Activated CD8-positive, alpha-beta memory T cell treated with anti-CD3 and anti-CD28 coated beads, Interleukin-2, amount 50 U/mL, for 1 hour (primary cell): ENCODE measurements around the gene DAZL.

ENCODE experiments used
- DNase-seq: peaks from one replicate; pipeline ENCODE4 v3.0.0-alpha.2; 2020; ENCODE audit errors: extremely low read depth

The DAZL gene

DNA sequence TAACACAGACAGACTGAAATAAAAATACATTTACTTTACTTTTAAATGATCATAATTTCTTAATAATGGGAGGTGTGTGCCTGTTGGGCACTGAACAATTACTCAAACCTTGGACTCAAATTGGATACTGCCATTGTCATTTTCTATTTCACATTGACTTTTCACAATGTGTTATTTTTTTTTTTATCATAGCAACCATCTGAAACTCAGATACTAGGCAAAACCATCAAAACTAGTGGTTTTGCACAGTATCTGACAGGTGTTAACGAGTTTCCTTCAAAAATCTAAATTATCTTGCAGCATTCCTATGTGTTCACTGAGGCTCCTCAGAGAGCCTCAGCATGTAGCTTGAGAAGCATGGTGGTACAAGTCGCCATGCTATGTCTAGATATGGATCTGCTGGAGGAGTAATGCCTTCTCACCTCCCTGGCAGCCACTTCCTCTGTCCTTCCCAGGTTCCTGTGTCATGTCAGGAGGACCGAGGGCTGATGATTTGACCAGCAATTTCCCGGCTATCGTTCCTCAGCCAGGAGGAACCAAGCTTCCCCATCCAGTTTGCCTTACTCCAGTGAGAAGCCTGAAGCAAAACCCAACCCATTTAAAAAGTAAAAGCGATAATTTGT, 61.9 kb downstream of the DAZL start:
- no peak for DNase-seq

DNA sequence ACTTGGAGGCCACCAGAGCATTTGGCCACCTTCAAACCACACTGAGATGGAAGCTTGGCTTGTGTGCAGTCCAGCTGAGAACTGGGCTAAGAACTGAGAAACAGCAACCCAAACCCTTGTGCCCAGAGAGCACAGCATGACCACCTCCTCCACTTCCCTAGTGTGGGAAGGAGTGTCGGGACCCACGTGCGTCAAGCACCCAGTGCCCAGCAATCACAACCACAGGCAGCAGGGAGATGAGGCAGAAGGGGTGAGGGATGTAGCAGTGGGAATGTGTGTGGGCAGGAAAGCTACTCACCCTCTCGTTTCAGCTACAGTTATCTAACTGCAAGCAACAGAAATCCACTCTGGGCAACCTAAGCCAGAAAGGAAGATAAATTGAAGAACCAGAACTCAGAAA, 66.7 kb downstream of the DAZL start:
- no peak for DNase-seq

DNA sequence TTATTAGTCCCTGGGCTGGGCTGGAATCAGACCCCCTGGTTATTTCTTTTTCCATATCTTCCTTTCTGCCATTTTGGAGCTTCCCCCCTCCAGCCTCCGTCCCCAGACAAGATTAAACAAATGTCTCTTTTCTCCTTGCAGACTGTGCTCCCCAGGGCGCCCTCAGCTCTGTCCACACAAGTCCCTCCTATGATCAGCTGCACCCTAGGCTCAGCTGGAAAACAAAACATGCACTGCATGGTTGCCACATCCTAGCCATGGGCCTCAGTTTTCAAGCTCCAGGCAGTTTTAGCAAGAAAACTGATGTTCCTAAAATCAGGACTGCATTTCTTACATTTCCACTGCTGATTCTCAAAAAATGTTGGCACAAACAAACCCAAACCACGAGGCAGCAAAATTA, 68.2 kb downstream of the DAZL start:
- DNase-seq, result no peak
